Colon (tissue), 2 donors: ENCODE measurements around the gene UBE2D2.

Source experiments
- FAIRE-seq: peaks from 2 replicates; lab custom pipeline; 2012; peaks lifted over from hg19 to GRCh38; lab: Jason Lieb, UNC
- donor health status: control.
- donor health status: control.

The UBE2D2 gene

GRCh38 chr5:139648205-139649081, 87.3 kb downstream of the UBE2D2 start, which contains the start of gene CXXC5:
TSS of gene CXXC5 (plus strand) at chr5:139648349. CDS start at chr5:139680524, 32,175 bp downstream.
- no peak for FAIRE-seq

DNA sequence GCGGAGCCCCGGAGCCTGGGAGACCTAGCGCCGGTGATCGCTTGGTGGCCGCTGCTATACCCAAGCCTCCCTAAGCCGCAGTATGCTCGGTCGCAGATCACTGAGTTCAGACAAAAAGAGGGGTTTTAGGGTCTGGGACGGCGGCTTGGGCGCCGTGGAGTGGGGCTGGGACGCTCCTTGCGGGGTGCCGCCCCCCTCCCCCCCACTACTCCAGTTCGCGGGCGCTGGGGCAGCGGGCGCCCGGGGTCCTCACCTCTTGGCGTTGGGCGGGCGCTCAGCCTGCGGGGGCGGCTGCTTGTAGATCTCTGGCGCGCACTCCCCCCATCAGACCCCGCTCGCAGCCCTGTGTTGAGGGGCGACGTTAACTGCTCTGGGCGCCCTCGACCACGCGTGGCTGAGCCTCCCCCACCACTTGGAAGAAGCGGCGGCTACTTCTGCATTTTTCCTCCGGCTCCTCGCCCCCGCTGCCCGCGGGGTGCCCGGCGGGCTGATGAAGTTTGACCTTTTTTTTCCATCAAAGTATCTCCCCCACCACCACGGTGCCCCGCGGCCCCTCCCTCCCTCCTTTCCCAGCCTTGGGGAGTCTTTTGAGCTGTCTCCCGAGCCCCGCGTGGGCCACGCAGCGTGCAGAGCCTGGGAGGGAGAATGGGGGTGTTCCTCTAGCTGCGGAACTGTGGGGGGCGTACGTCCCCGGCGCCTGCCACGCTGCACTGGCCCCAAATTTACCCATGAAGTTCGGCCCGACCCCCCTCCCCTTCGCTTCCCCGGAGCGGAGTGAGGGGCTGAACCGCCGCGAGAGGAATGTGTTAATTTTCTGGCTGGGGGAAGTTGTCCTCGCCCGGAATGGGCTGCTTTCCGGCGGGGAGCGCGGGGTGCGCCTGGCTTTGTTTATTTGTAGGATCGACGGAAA, 88.2 kb downstream of the UBE2D2 start:
- no peak for FAIRE-seq

GRCh38 chr5:139650031-139650688, 89.0 kb downstream of the UBE2D2 start:
- no peak for FAIRE-seq

DNA sequence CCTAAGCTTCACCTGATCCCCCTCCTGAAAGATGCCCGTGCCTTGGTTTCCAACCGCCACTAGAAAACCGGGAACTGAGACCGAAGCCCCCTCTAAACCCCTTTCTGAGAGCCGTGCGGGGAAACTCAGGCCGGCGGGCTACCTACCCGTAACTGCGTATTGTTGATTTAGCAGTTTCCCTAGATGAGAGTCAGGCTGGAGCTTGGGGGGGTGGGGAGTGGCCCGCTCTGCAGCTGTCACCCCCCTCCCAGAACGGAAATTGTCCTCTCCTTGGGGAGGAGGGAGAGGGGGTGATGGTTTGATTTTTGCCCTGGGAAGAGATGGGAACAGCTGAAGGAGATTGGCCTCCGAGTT, 89.5 kb downstream of the UBE2D2 start:
- no peak for FAIRE-seq

DNA sequence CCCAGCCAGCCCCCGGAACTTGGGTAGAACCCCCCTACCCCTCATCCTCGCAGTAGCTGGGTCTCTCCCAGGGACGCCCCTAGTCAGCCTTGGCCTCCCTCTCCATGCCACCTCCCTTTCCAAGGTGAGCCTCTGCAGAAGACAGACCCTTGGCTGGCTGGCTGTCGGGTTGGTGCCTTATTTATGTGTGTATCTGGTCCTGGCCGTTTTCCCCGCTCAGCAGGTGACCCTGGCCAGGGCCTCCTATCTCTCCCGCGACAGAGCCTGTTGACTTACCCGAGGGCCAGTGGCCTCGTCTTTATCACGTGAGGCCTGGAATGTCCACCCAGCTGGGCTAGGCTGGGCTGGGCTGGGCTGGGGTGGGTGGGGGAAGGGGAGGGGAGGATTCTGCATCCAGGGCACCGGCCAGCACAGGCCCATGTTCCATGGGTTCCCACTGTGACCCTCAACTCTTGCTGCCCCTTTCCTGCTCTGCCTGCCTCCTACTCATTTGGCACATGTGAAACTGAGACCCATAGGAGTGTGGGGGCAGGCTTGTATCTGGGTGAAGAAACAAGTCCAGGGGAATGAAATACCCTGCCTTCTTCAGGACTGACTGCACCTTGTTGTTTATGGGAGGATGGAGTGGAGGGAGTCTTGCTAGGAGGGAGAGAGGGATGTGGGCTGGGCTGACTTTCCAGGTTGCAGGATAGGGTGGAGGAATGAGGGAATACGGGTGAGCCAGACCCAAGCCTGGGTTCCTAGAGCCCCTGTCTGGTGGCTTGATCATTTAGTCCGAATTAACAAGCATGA, 90.1 kb downstream of the UBE2D2 start:
- FAIRE-seq, result no peak

GRCh38 chr5:139651853-139652787, 91.0 kb downstream of the UBE2D2 start:
- FAIRE-seq, result no peak

- FAIRE-seq, result no peak
Measured at GRCh38 chr5:139652788-139653241, 91.7 kb downstream of the UBE2D2 start.

DNA sequence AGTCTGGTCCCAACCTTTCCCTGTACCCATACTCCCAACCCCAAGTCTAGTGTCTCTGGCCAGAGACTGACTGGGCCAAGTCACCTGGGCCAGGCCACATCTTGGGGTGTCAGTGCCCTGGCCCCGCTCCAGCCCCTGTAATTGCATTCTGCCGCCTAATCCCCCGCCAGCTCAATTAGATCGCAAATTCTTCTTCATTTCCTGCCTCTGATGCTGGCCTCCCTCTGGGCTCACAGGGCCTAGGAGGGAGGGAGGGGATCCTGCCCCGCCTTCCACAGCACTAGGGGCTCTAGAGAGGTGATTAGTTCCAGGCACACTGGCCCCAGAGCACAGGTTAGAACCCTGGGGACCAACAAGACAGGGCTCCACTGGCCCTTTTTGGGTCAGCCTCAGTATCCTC, 92.5 kb downstream of the UBE2D2 start:
- no peak for FAIRE-seq

- no peak for FAIRE-seq
Measured at GRCh38 chr5:139654464-139654863, 93.3 kb downstream of the UBE2D2 start.

GRCh38 chr5:139654871-139655491, 93.8 kb downstream of the UBE2D2 start:
- no peak for FAIRE-seq

- no peak for FAIRE-seq
Measured at GRCh38 chr5:139655727-139656271, 94.7 kb downstream of the UBE2D2 start.

DNA sequence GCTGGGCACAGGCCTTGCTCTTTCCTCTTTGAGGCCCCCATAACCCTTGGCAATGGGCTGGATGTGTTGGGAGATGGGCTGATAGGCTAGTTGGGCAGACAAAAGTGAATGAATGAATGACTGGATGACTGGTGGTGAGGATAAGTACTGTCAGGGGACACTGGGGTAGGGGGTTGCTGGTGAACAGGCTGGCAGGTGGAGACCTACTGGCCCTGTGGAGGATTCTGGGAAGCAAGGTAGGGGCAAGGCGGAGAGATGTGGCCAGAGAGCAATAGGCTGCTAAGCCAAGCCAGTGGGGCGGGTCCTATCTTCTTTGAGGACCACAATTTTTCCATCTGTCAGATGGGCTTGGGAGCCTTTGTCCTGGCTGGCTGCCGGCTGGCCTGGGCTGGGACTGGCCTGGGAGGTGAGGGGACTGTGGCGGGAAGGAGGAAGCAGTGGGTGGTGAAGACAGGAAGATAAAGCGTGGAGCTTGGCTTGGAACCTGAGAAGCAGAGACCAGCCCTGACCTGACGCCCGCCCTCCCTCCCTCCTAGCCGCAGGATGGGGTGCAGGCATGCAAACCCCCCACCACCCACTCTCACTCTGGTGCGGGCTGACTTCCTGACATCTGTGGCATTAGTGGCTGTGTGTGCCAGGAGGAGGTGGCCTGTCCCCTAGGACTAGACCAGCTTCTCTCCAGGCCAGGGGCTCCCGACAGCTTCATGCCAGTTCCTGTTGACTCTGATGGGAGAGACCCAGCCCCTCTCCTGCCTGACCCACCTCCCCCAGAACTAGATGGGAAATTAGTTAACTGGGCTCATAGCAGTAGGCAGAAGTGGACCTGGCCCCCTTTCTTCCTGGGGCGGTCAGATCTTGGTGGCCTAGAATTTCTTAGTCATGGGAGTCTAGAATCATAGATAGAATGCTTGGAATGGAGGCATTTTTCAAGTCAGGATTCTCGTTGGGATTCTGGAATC, 96.5 kb downstream of the UBE2D2 start:
- no peak for FAIRE-seq

DNA sequence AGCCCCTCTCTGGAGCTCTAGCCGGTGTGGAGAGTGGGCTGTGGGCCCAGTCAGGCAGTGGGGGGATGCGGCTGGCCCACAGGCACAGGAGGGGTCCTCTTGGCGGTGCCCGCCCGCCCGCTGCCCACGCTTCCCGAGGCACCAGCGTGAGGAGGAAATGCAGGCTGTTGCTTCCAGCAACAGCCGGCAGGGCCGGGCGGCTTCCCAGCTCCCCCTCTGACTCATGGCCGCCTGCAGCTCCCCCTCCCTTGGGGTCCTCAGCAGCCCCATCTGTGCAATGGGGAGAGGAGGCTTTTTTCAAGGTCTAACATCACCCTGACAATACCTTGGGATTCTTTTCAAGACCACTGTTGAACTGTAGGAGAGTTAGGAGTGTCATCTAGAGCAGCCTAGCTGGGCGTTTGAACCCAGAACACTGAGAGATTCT, 97.4 kb downstream of the UBE2D2 start:
- FAIRE-seq, result no peak

GRCh38 chr5:139658928-139659667, 98.0 kb downstream of the UBE2D2 start:
- FAIRE-seq, result no peak

- no peak for FAIRE-seq
Measured at GRCh38 chr5:139659695-139660101, 98.6 kb downstream of the UBE2D2 start.

DNA sequence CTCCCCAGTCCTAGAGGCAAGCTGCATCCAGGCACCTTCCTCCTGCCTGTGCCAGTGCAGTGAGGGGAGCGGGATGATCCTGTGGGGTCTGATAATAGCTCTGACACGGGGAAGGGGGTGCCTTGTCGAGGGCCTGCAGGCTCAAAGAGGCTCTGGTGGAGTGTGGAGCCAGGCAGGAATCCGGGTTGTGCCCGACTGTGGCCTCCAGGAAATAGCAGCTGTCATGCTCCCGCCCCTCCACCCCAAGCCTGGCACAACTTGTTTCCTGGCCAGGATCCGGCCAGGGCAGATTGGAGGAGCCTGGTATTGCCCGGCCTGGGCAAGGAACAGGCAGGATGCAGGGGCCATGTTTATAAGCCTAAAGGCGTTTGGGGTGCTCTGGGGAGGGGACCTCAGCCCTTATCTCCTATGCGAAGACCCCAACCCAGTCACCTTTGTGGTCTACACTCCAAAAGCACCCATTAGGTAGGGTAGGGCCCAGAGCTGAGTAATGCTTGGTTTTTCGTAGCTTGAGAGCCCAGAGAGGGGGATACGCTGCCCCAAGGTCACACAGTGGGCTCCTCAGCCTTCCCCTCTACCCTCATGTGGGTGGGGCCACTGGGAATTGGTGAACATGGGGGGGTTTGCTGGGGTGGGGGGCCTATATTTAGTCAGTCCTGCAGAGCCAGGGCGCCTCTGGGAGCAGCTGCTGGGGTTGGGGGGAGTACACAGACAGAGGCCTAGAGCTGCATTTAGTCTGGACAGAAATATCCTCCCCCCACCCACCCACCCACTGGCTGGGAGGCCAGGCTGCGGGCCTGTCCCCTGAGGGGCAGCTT, 99.2 kb downstream of the UBE2D2 start:
- FAIRE-seq, result no peak
